Measurements from ENCODE around the gene NLK.

Gene NLK

GRCh38 chr17:28174352-28175046 is 132.0 kb downstream of the NLK start:
- Histone ChIP-seq H3K9me3 (no peaks in the 10 kb centered on the region), H3K4me1 (no peaks in the 10 kb centered on the region), H3K27me3 (no peaks in the 10 kb centered on the region), H3K36me3 (no peaks in the 10 kb centered on the region), H3K4me3 (ENCODE audit: low read depth, low read length) (no peak overlapping the region)
- no peak for TF ChIP-seq CTCF (IDR thresholded peaks at IDR 0.05; ENCODE audit: low read depth, low read length)
- DNase-seq, result no peak

GRCh38 chr17:28177351-28177750 is 134.9 kb downstream of the NLK start:
- Histone ChIP-seq H3K36me3 (no peaks in the 10 kb centered on the region), H3K27me3 (no peaks in the 10 kb centered on the region), H3K4me3 (ENCODE audit: low read depth, low read length) (no peak overlapping the region), H3K9me3 (no peaks in the 10 kb centered on the region), H3K4me1 (no peaks in the 10 kb centered on the region)
- no peak for DNase-seq
- TF ChIP-seq CTCF (IDR thresholded peaks at IDR 0.05; ENCODE audit: low read depth, low read length), result no peak

GRCh38 chr17:28178800-28179199 is 136.3 kb downstream of the NLK start:
- no peak for TF ChIP-seq CTCF (IDR thresholded peaks at IDR 0.05; ENCODE audit: low read depth, low read length)
- H3K4me1 ChIP-seq, result no peaks in the 10 kb centered on the region
- H3K27me3 ChIP-seq, result no peaks in the 10 kb centered on the region
- no peak overlapping the region for H3K4me3 ChIP-seq (ENCODE audit: low read depth, low read length)
- no peaks in the 10 kb centered on the region for H3K36me3 ChIP-seq
- DNase-seq, result no peak
- no peaks in the 10 kb centered on the region for H3K9me3 ChIP-seq

- H3K4me3 ChIP-seq (ENCODE audit: low read depth, low read length), result no peak overlapping the region
- no peaks in the 10 kb centered on the region for H3K27me3 ChIP-seq
- no peak for TF ChIP-seq CTCF (IDR thresholded peaks at IDR 0.05; ENCODE audit: low read depth, low read length)
- no peaks in the 10 kb centered on the region for H3K36me3 ChIP-seq
- no peaks in the 10 kb centered on the region for H3K4me1 ChIP-seq
- no peaks in the 10 kb centered on the region for H3K9me3 ChIP-seq
- DNase-seq, result no peak
These were observed 138.0 kb downstream of the NLK start for GRCh38 chr17:28180449-28180848.

GRCh38 chr17:28181568-28181967 is 139.1 kb downstream of the NLK start:
- Histone ChIP-seq H3K27me3 (no peaks in the 10 kb centered on the region), H3K4me1 (no peaks in the 10 kb centered on the region), H3K9me3 (no peaks in the 10 kb centered on the region), H3K36me3 (no peaks in the 10 kb centered on the region), H3K4me3 (ENCODE audit: low read depth, low read length) (no peak overlapping the region)
- DNase-seq, result no peak
- TF ChIP-seq CTCF (IDR thresholded peaks at IDR 0.05; ENCODE audit: low read depth, low read length), result no peak

GRCh38 chr17:28182559-28182958 is 140.1 kb downstream of the NLK start:
- H3K27me3 ChIP-seq, result no peaks in the 10 kb centered on the region
- no peak overlapping the region for H3K4me3 ChIP-seq (ENCODE audit: low read depth, low read length)
- H3K4me1 ChIP-seq, result no peaks in the 10 kb centered on the region
- H3K36me3 ChIP-seq, result no peaks in the 10 kb centered on the region
- TF ChIP-seq CTCF (IDR thresholded peaks at IDR 0.05; ENCODE audit: low read depth, low read length), result no peak
- no peak for DNase-seq
- H3K9me3 ChIP-seq, result no peaks in the 10 kb centered on the region

All from BE2C (cell line).